ENCODE measurements around the gene SIPA1.

Gene SIPA1

DNA sequence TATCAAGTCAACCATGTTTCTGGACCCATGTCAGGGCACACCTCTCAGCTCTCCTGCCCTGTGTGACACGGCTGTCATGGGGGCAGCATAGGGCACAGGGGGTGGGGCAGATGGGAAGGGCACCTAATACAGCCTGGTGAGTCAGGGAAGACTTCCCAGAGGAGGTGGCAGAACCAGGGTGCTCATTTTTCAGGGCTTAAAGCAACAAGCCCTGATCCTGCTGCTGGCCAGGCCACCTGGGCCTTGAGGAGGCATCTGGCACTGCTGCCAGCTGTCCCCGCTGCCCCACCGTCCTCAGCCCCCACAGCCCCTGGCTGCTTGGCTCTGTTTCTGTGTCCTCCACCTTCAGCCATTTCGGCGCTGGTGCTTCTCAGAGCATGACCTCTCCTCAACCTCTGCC, 28.2 kb upstream of the SIPA1 start:
- no peak for DNase-seq

- DNase-seq, result no peak
These were observed 27.5 kb upstream of the SIPA1 start for GRCh38 chr11:65610404-65610803.

GRCh38 chr11:65611028-65611757, 26.7 kb upstream of the SIPA1 start:
- DNase-seq, result no peak

DNA sequence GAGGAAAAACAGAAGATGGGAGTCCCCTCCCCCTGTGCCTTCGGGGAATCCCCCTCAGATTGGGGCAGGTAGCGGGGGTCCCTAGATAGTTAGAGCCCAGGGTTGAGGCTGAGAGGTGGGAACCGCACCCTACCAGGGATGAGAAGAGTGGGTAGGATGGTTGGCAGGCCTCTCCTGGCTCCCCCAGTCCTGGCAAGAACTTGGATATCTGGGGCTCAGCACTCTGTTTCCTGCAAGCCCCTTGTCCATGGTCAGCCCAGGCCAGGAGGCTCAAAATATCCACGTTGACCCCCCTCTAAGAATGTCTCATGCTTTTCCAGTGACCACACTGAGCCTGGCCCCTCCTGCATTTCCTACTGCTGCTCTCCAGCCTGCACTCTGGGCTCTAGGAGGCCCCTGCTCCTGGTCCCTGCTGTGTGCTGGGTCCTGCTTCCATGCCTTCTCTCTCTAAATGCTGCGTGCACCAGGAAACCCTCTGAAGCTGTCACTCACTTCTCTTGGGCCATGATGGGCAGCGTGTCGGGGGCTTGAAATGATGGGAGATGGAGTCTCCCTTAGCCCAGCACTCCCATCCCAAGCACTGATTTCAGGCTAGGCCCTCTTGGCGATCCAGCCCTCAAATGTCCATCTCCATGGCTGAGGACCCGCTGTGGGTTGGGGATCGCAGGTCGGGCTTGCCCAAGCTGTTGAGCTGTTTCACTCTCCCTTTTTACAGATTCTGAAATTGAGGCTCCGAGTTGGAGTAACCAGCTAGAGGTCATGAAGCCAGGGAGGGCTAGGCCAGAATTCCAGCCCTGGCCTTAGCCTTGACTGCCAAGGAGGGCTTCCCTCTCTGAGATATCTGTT, 25.9 kb upstream of the SIPA1 start:
- no peak for DNase-seq

- no peak for DNase-seq
These were observed 25.2 kb upstream of the SIPA1 start for GRCh38 chr11:65612691-65613090.

- no peak for DNase-seq
These were observed 24.6 kb upstream of the SIPA1 start for GRCh38 chr11:65613091-65613928.

GRCh38 chr11:65615229-65615949, 22.5 kb upstream of the SIPA1 start, which contains the start of gene PCNX3:
Gene PCNX3, plus strand, starts transcription at chr11:65615776. Its CDS starts 536 bp downstream, at chr11:65616312.
- peak; percentile 100 for DNase-seq

- DNase-seq, result peak; percentile 8
These were observed 21.8 kb upstream of the SIPA1 start for GRCh38 chr11:65615950-65616574.

DNA sequence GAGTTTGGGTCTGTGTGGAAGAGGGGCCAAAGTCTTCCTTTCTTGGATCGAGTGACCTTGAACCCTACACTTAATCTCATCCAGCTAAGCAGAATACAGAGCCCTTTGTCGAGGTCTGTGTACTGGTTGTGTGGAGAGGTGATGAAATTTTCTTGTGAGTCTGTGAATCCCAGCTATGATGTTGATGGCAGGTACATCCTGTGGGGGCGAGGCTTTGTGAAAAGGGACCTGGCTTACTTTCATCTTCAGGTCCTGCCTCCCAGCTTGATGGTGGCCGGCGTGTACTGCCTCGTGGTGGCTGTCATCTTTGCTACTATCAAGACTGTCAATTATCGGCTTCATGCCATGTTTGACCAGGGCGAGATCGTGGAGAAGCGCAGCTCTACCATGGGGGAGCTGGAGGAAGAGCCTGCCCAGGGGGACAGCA, 21.3 kb upstream of the SIPA1 start:
- no peak for DNase-seq

GRCh38 chr11:65617136-65617850, 20.6 kb upstream of the SIPA1 start:
- DNase-seq, result no peak

GRCh38 chr11:65617990-65618751, 19.7 kb upstream of the SIPA1 start:
- no peak for DNase-seq

DNA sequence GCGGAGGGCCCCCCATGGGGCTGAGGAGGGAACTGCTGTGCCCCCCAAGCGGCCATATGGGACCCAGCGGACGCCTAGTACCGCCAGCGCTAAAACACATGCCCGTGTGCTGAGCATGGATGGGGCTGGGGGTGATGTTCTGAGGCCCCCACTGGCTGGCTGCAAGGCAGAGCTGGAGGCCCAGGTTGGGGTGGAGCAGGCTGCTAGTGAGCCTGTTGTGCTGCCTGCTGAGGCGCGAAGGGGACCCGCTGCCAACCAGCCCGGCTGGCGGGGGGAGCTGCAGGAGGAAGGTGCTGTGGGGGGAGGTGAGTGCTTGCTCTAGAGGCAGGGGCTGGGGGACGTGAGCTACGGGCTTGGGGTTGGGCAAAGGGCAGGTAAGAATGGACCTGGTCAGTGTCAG, 19.1 kb upstream of the SIPA1 start:
- no peak for DNase-seq

GRCh38 chr11:65619281-65619928, 18.5 kb upstream of the SIPA1 start:
- no peak for DNase-seq

DNA sequence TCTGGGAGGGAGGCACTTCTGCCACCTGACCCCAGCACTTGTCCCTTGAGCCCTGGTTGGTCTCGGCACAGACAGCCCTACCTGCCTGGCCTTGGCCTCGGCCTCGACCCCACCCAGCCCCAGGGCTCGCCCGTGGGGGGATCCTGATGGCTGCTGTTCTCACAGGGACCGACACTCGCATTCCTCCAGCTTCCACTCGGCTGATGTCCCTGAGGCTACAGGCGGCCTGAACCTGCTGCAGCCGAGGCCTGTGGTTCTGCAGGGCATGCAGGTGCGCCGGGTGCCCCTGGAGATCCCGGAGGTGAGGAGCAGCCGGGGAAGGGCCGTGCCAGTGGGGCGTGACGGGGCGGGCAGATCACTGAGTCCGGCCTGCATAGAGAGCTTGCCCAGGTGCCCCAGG, 17.2 kb upstream of the SIPA1 start:
- DNase-seq, result no peak

- DNase-seq, result no peak
These were observed 16.4 kb upstream of the SIPA1 start for GRCh38 chr11:65621460-65621859.

- no peak for DNase-seq
These were observed 15.9 kb upstream of the SIPA1 start for GRCh38 chr11:65622011-65622410.

- DNase-seq, result no peak
These were observed 14.7 kb upstream of the SIPA1 start for GRCh38 chr11:65623177-65623576.

GRCh38 chr11:65623852-65624616, 13.9 kb upstream of the SIPA1 start:
- no peak for DNase-seq

DNA sequence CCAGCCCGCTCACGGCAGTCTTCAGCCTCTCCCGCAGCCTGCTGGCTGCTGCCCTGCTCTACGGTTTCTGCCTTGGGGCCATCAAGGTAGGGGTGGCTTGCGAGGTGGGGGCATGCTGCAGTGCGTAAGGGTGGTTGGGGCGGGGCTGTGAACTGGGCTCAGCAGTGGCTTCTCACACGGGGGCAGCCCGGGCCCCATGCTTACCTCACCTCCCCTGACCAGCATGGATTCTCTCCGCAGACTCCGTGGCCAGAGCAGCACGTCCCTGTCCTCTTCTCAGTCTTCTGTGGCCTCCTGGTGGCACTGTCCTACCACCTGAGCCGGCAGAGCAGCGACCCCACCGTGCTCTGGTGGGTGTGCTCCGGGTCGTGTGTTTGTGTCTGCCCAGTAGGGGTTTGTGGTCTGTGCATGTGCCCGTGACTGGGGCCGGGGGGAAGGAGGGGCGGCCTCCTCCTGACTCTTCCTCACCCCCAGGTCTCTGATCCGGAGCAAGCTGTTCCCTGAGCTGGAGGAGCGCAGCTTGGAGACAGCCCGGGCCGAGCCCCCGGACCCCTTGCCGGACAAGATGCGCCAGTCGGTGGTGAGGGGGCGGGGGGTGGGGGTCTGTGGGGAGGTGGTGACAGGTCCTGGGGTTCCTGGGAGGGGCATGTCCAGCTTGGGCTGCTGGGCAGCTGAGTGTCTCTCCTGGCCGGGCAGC, 12.8 kb upstream of the SIPA1 start:
- DNase-seq, result no peak
